Upper lobe of left lung (tissue), 4 donors: Measurements from ENCODE around the gene PAX7.

Source experiments
- POLR2A ChIP-seq, 4 donors: fragments of 450-650 bp; IDR thresholded peaks; one replicate each; pipeline ENCODE4 v1.5.1; 2016 to 2017; ENCODE audit warnings: antibody characterized with exemption in 4 of 4, mild to moderate bottlenecking in 2 of 4
- POLR2AphosphoS5 ChIP-seq, 2 donors: sonication (generic); formaldehyde crosslinking; IDR thresholded peaks; one replicate each; pipeline ENCODE4 v1.5.1; 2017; ENCODE audit warnings: antibody characterized with exemption in 2 of 2
- TF ChIP-seq, protein P1 (sequence below), 6 experiments: fragments of 450-650 bp in 4 of 6; fragments of 200-600 bp in 2 of 6; sonication (generic) in 2 of 6; IDR thresholded peaks; one replicate each; pipeline ENCODE4 v1.5.1; 2016 to 2019; ENCODE audit warnings: antibody characterized with exemption in 6 of 6

GRCh38 chr1:18769140-18769539 lies 138.5 kb downstream of the PAX7 start:
- TF ChIP-seq, protein P1, sequence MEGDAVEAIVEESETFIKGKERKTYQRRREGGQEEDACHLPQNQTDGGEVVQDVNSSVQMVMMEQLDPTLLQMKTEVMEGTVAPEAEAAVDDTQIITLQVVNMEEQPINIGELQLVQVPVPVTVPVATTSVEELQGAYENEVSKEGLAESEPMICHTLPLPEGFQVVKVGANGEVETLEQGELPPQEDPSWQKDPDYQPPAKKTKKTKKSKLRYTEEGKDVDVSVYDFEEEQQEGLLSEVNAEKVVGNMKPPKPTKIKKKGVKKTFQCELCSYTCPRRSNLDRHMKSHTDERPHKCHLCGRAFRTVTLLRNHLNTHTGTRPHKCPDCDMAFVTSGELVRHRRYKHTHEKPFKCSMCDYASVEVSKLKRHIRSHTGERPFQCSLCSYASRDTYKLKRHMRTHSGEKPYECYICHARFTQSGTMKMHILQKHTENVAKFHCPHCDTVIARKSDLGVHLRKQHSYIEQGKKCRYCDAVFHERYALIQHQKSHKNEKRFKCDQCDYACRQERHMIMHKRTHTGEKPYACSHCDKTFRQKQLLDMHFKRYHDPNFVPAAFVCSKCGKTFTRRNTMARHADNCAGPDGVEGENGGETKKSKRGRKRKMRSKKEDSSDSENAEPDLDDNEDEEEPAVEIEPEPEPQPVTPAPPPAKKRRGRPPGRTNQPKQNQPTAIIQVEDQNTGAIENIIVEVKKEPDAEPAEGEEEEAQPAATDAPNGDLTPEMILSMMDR (IDR thresholded peaks at IDR 0.05): no peak
- TF ChIP-seq POLR2A (IDR thresholded peaks at IDR 0.05): no peak
- TF ChIP-seq POLR2AphosphoS5 (IDR thresholded peaks at IDR 0.05): no peak
